SK-MEL-5 (cell line): Measurements from ENCODE around the gene CENPQ. TPM values are rescaled to one million over a fixed set of nuclear protein-coding genes. Genes with fewer than 3 reads are reported as not detected.

ENCODE experiments used
- DNase-seq: peaks from one replicate; pipeline ENCODE4 v3.0.0-alpha.2; 2016; ENCODE audit warnings: low read depth, low spot score
- in situ Hi-C: cut with HindIII; loops from 2 replicates; pipeline ENCODE4 v1.10.0; 2016; ENCODE audit warnings: low sequenced_read_pairs, high pct_unique_total_duplicates, low pct_unique_long_range_greater_than_20kb
- total RNA-seq: library from RNA; depleted of rRNA; stranded (reverse); fragments of >200 nt; shearing (Covaris generic); gene quantifications from 2 replicates; pipeline ENCODE4 v1.2.3, GENCODE V29; 2014

The CENPQ gene
- total RNA-seq, 1 experiment from 2014 or later: 14.7 TPM

GRCh38 chr6:49490633-49491032, 27.5 kb downstream of the CENPQ start:
- in situ Hi-C loops: no loop called here
- no peak for DNase-seq

GRCh38 chr6:49497304-49497703, 34.1 kb downstream of the CENPQ start:
- in situ Hi-C loops: no loop called here
- DNase-seq: no peak

- in situ Hi-C loops: no loop called here
- no peak for DNase-seq
These were observed 36.0 kb downstream of the CENPQ start for GRCh38 chr6:49499126-49499525.

- no peak for DNase-seq
- in situ Hi-C loops: no loop called here
These were observed 36.5 kb downstream of the CENPQ start, which contains the start of gene GLYATL3 for GRCh38 chr6:49499623-49500022. Gene GLYATL3, plus strand, starts transcription at chr6:49499923. Its CDS starts 12,068 bp downstream, at chr6:49511991.

GRCh38 chr6:49504666-49505065, 41.5 kb downstream of the CENPQ start:
- in situ Hi-C loops: no loop called here
- DNase-seq: no peak

- DNase-seq: no peak
- in situ Hi-C loops: no loop called here
These were observed 43.5 kb downstream of the CENPQ start for GRCh38 chr6:49506569-49507111.

GRCh38 chr6:49509342-49509741, 46.2 kb downstream of the CENPQ start:
- in situ Hi-C loops: no loop called here
- peak; percentile 2 for DNase-seq

- in situ Hi-C loops: no loop called here
- DNase-seq: no peak
These were observed 50.2 kb downstream of the CENPQ start for GRCh38 chr6:49513153-49513989.

- no peak for DNase-seq
These were observed 51.7 kb downstream of the CENPQ start for GRCh38 chr6:49514571-49515484.

GRCh38 chr6:49515485-49516146, 52.4 kb downstream of the CENPQ start:
- DNase-seq: no peak
- in situ Hi-C loops: no loop called here

More at GRCh38 chr6:49514571-49515484, 51.7 kb downstream of the CENPQ start:
- in situ Hi-C loops: no loop called here

GRCh38 chr6:49516147-49516505, 53.0 kb downstream of the CENPQ start:
- DNase-seq: no peak
- in situ Hi-C loops: no loop called here

- in situ Hi-C loops: no loop called here
- DNase-seq: no peak
These were observed 54.7 kb downstream of the CENPQ start for GRCh38 chr6:49517919-49518318.

- in situ Hi-C loops: no loop called here
These were observed 56.5 kb downstream of the CENPQ start for GRCh38 chr6:49519660-49520059.

GRCh38 chr6:49522710-49523593, 59.8 kb downstream of the CENPQ start:
- no peak for DNase-seq
- in situ Hi-C loops: no loop called here

More at GRCh38 chr6:49519660-49520059, 56.5 kb downstream of the CENPQ start:
- no peak for DNase-seq

- in situ Hi-C loops: no loop called here
- DNase-seq: no peak
These were observed 60.7 kb downstream of the CENPQ start for GRCh38 chr6:49523901-49524300.

- in situ Hi-C loops: no loop called here
- no peak for DNase-seq
These were observed 61.4 kb downstream of the CENPQ start for GRCh38 chr6:49524541-49524940.

- no peak for DNase-seq
- in situ Hi-C loops: no loop called here
These were observed 63.4 kb downstream of the CENPQ start for GRCh38 chr6:49526598-49526997.
